Cardiac fibroblast (primary cell): ENCODE measurements around the gene ATP2C1.

Source experiments
- DNase-seq, 2 donors: peaks; one replicate each; pipeline versions ENCODE4 v3.0.0 to v3.0.0-alpha.2; 2010; ENCODE audit warnings: low read depth in 2 of 2
- H3K4me3 ChIP-seq, 2 donors: replicated peaks in 1 of 2; 1 replicate in 1 of 2; 2 replicates in 1 of 2; pipeline ENCODE4 v1.5.1; 2011; ENCODE audit warnings: low read depth in 2 of 2, low read length in 2 of 2, mild to moderate bottlenecking in 2 of 2, moderate library complexity in 1 of 2
- CTCF ChIP-seq: IDR thresholded peaks from one replicate; pipeline ENCODE4 v1.5.1; 2011; ENCODE audit warnings: low read depth, mild to moderate bottlenecking, low read length, inconsistent platforms

Gene ATP2C1

GRCh38 chr3:131007256-131007655 lies 113.4 kb downstream of the ATP2C1 start:
- DNase-seq, result no peak
- no peak for TF ChIP-seq CTCF
- no peak overlapping the region for H3K4me3 ChIP-seq

GRCh38 chr3:131007782-131008181 lies 113.9 kb downstream of the ATP2C1 start:
- TF ChIP-seq CTCF, result no peak
- DNase-seq, result peak in 1 of 2 donors; percentile 17
- no peak overlapping the region for H3K4me3 ChIP-seq

- no peak for DNase-seq
- H3K4me3 ChIP-seq, result no peak overlapping the region
- no peak for TF ChIP-seq CTCF
Measured at GRCh38 chr3:131008326-131008725, 114.4 kb downstream of the ATP2C1 start.

GRCh38 chr3:131009698-131010097 lies 115.8 kb downstream of the ATP2C1 start:
- no peak overlapping the region for H3K4me3 ChIP-seq
- no peak for DNase-seq
- TF ChIP-seq CTCF, result no peak

GRCh38 chr3:131018970-131019369 lies 125.1 kb downstream of the ATP2C1 start:
- TF ChIP-seq CTCF, result no peak
- H3K4me3 ChIP-seq, result no peak overlapping the region
- DNase-seq, result no peak

- H3K4me3 ChIP-seq, result no peak overlapping the region
- no peak for TF ChIP-seq CTCF
- DNase-seq, result no peak
Measured at GRCh38 chr3:131020122-131020693, 126.3 kb downstream of the ATP2C1 start.

- no peak for DNase-seq
- peak overlapping the region in 1 of 2 donors; percentile 89 for H3K4me3 ChIP-seq
- no peak for TF ChIP-seq CTCF
Measured at GRCh38 chr3:131025539-131025938, 131.7 kb downstream of the ATP2C1 start.
